Upper lobe of left lung (tissue), 6 donors: Measurements from ENCODE around the gene ISY1. TPM values are rescaled to one million over a fixed set of nuclear protein-coding genes. Genes with fewer than 3 reads are reported as not detected.

Experiments used
- ATAC-seq, 2 donors: fragments of 200-7000 bp; cut with Tn5 transposase; one replicate each; pipeline ENCODE4 v1.9.1; 2022; ENCODE audit warnings: mild to moderate bottlenecking in 2 of 2, moderate library complexity in 2 of 2; ENCODE audit not compliant: low FRiP score in 2 of 2
- DNase-seq, 2 donors: peaks; one replicate each; pipeline ENCODE4 v3.0.0-alpha.2; 2019 to 2020
- H3K27ac ChIP-seq, 4 donors: fragments of 200-600 bp; sonication (generic); one replicate each; pipeline ENCODE4 v1.5.1; 2016 to 2019
- H3K27me3 ChIP-seq, 4 donors: fragments of 200-600 bp; sonication (generic); one replicate each; pipeline ENCODE4 v1.5.1; 2017 to 2019
- H3K36me3 ChIP-seq, 4 donors: fragments of 200-600 bp; sonication (generic); one replicate each; pipeline ENCODE4 v1.5.1; 2016 to 2019
- H3K4me1 ChIP-seq, 4 donors: fragments of 200-600 bp; sonication (generic); one replicate each; pipeline ENCODE4 v1.5.1; 2018 to 2019
- H3K4me3 ChIP-seq, 4 donors: fragments of 200-600 bp; sonication (generic); one replicate each; pipeline ENCODE4 v1.5.1; 2017 to 2019; ENCODE audit warnings: mild to moderate bottlenecking in 2 of 4, moderate library complexity in 1 of 4
- H3K9me3 ChIP-seq, 4 donors: fragments of 200-600 bp; sonication (generic); one replicate each; pipeline ENCODE4 v1.5.1; 2018 to 2019
- CTCF ChIP-seq, 6 experiments: fragments of 450-650 bp in 4 of 6; fragments of 200-600 bp in 2 of 6; sonication (generic) in 2 of 6; IDR thresholded peaks; one replicate each; pipeline ENCODE4 v1.5.1; 2016 to 2019; ENCODE audit warnings: antibody characterized with exemption in 6 of 6
- EP300 ChIP-seq, 4 donors: sonication (generic); formaldehyde crosslinking; IDR thresholded peaks; one replicate each; pipeline ENCODE4 v1.5.1; 2017; ENCODE audit warnings: antibody characterized with exemption in 4 of 4, control low read depth in 2 of 4
- POLR2A ChIP-seq, 4 donors: fragments of 450-650 bp; IDR thresholded peaks; one replicate each; pipeline ENCODE4 v1.5.1; 2016 to 2017; ENCODE audit warnings: antibody characterized with exemption in 4 of 4, mild to moderate bottlenecking in 2 of 4
- POLR2AphosphoS5 ChIP-seq, 2 donors: sonication (generic); formaldehyde crosslinking; IDR thresholded peaks; one replicate each; pipeline ENCODE4 v1.5.1; 2017; ENCODE audit warnings: antibody characterized with exemption in 2 of 2
- WGBS, 2 donors: methylation state at CpG; one replicate each; pipeline ENCODE4 v1.1.5; 2017 to 2018; 5-methylcytosine and 5-hydroxymethylcytosine counted together
- total RNA-seq, 6 donors: library from RNA; depleted of rRNA in 4 of 6; stranded (reverse); fragments of >200 nt in 4 of 6; gene quantifications; one replicate each; pipeline versions ENCODE4 v1.1.0 to v1.2.1, GENCODE V29; 2016 to 2021
- donor health status: DM: no; HTN: no; CAD: no; lungs with moderate emphysema.
- donor health status: DM: no; HTN: yes; CAD: no; lungs with severe emphysema.

The ISY1 gene
- total RNA-seq, 6 donors from 2014 or later: 14.2 to 34.8 (median 19.6) TPM

- ATAC-seq (no peak), DNase-seq (no peak)
- Histone ChIP-seq H3K4me3 (no peak overlapping the region), H3K9me3 (no peaks in the 10 kb centered on the region), H3K27me3 (no peaks in the 10 kb centered on the region), H3K27ac (no peak overlapping the region), H3K4me1 (peaks cover 16 to 28% (median 19%) of the 10 kb centered on the region in 4 donors), H3K36me3 (peaks cover 2 to 56% (median 18%) of the 10 kb centered on the region in 4 donors)
- 79 to 81% methylated on average over 6 to 8 of the region's 8 CpGs for WGBS, 2 donors
- no peak for TF ChIP-seq EP300 (IDR thresholded peaks at IDR 0.05)
- no peak for TF ChIP-seq CTCF (IDR thresholded peaks at IDR 0.05)
- TF ChIP-seq POLR2AphosphoS5 (IDR thresholded peaks at IDR 0.05): no peak
These were observed 53.1 kb downstream of the ISY1 start for GRCh38 chr3:129107793-129108192.

GRCh38 chr3:129106866-129107565, 53.8 kb downstream of the ISY1 start:
- no peak overlapping the region for H3K27ac ChIP-seq
- TF ChIP-seq POLR2A (IDR thresholded peaks at IDR 0.05): no peak
- no peak for TF ChIP-seq CTCF (IDR thresholded peaks at IDR 0.05)
- no peak for TF ChIP-seq POLR2AphosphoS5 (IDR thresholded peaks at IDR 0.05)
- no peak for TF ChIP-seq EP300 (IDR thresholded peaks at IDR 0.05)
- WGBS, 2 donors: 21 to 67% methylated on average over 4 to 19 of the region's 19 CpGs
- peak in 1 of 2 donors; percentile 28 for ATAC-seq
- no peak overlapping the region for H3K4me3 ChIP-seq
- H3K4me1 ChIP-seq: peaks cover 16 to 23% (median 18%) of the 10 kb centered on the region in 4 donors
- H3K27me3 ChIP-seq: no peaks in the 10 kb centered on the region
- no peaks in the 10 kb centered on the region for H3K9me3 ChIP-seq
- peaks cover 2 to 49% (median 18%) of the 10 kb centered on the region in 4 donors for H3K36me3 ChIP-seq
- DNase-seq: peak in 1 of 2 donors; percentile 36

GRCh38 chr3:129106320-129106719, 54.5 kb downstream of the ISY1 start:
- Histone ChIP-seq H3K4me3 (no peak overlapping the region), H3K27me3 (no peaks in the 10 kb centered on the region), H3K4me1 (peaks cover 16 to 30% (median 18%) of the 10 kb centered on the region in 4 donors), H3K36me3 (peaks cover 2 to 48% (median 20%) of the 10 kb centered on the region in 4 donors), H3K27ac (no peak overlapping the region), H3K9me3 (no peaks in the 10 kb centered on the region)
- DNase-seq (no peak), ATAC-seq (peak in 1 of 2 donors; percentile 32)
- TF ChIP-seq POLR2AphosphoS5 (IDR thresholded peaks at IDR 0.05): no peak
- TF ChIP-seq POLR2A (IDR thresholded peaks at IDR 0.05): no peak
- WGBS, 2 donors: 91 to 96% methylated on average over 5 of the region's 5 CpGs

GRCh38 chr3:129105862-129106261, 55.0 kb downstream of the ISY1 start:
- peaks cover 2 to 47% (median 20%) of the 10 kb centered on the region in 4 donors for H3K36me3 ChIP-seq
- H3K27me3 ChIP-seq: no peaks in the 10 kb centered on the region
- 81 to 83% methylated on average over 4 of the region's 4 CpGs for WGBS, 2 donors
- DNase-seq (no peak), ATAC-seq (no peak)
- TF ChIP-seq EP300 (IDR thresholded peaks at IDR 0.05) (no peak), POLR2A (IDR thresholded peaks at IDR 0.05) (no peak), POLR2AphosphoS5 (IDR thresholded peaks at IDR 0.05) (no peak), CTCF (IDR thresholded peaks at IDR 0.05) (no peak)
- no peak overlapping the region for H3K4me3 ChIP-seq
- H3K9me3 ChIP-seq: no peaks in the 10 kb centered on the region
- peaks cover 16 to 30% (median 18%) of the 10 kb centered on the region in 4 donors for H3K4me1 ChIP-seq
- no peak overlapping the region for H3K27ac ChIP-seq

- 89 to 94% methylated on average over 6 of the region's 6 CpGs for WGBS, 2 donors
- DNase-seq (no peak), ATAC-seq (no peak)
- Histone ChIP-seq H3K27me3 (no peaks in the 10 kb centered on the region), H3K4me3 (no peak overlapping the region), H3K36me3 (peaks cover 2 to 40% (median 19%) of the 10 kb centered on the region in 4 donors), H3K4me1 (peaks cover 16 to 30% (median 18%) of the 10 kb centered on the region in 4 donors), H3K27ac (no peak overlapping the region), H3K9me3 (no peaks in the 10 kb centered on the region)
- TF ChIP-seq CTCF (IDR thresholded peaks at IDR 0.05) (no peak), POLR2AphosphoS5 (IDR thresholded peaks at IDR 0.05) (no peak), POLR2A (IDR thresholded peaks at IDR 0.05) (no peak), EP300 (IDR thresholded peaks at IDR 0.05) (no peak)
These were observed 56.3 kb downstream of the ISY1 start for GRCh38 chr3:129104498-129105079.
